Heart right ventricle (tissue), 16 donors: ENCODE results near the gene CDK11B. TPM values are rescaled to one million over a fixed set of nuclear protein-coding genes. Genes with fewer than 3 reads are reported as not detected.

Source experiments
- ATAC-seq, 8 donors: fragments of 200-7000 bp; cut with Tn5 transposase; one replicate each; pipeline ENCODE4 v1.9.1; 2020; ENCODE audit warnings: mild to moderate bottlenecking in 8 of 8, moderate library complexity in 8 of 8, moderate number of reproducible peaks in 1 of 8
- DNase-seq, 2 donors: peaks; one replicate each; pipeline ENCODE4 v3.0.0-alpha.2; 2020
- H3K27ac ChIP-seq, 10 donors: fragments of 200-600 bp; sonication (generic) in 2 of 10; one replicate each; pipeline versions ENCODE4 v1.5.0 to v1.8.0; 2020 to 2022; ENCODE audit warnings: mild to moderate bottlenecking in 3 of 10
- H3K27me3 ChIP-seq, 7 donors: fragments of 200-600 bp; one replicate each; pipeline ENCODE4 v1.8.0; 2021 to 2022; ENCODE audit warnings: mild to moderate bottlenecking in 2 of 7
- H3K36me3 ChIP-seq, 9 donors: fragments of 200-600 bp; sonication (generic) in 1 of 9; one replicate each; pipeline versions ENCODE4 v1.5.0 to v1.8.0; 2020 to 2022; ENCODE audit warnings: mild to moderate bottlenecking in 2 of 9
- H3K4me1 ChIP-seq, 9 donors: fragments of 200-600 bp; sonication (generic) in 1 of 9; one replicate each; pipeline versions ENCODE4 v1.5.0 to v1.8.0; 2020 to 2022; ENCODE audit warnings: mild to moderate bottlenecking in 4 of 9
- H3K4me3 ChIP-seq, 10 donors: fragments of 200-600 bp; sonication (generic) in 2 of 10; one replicate each; pipeline versions ENCODE4 v1.5.0 to v1.8.0; 2020 to 2022; ENCODE audit warnings: mild to moderate bottlenecking in 7 of 10, moderate library complexity in 2 of 10
- H3K9me3 ChIP-seq, 11 donors: fragments of 200-600 bp in 10 of 11; sonication (generic) in 2 of 11; one replicate each; pipeline versions ENCODE4 v1.5.0 to v1.8.0; 2013 to 2022; ENCODE audit warnings: mild to moderate bottlenecking in 2 of 11, control low read depth in 1 of 11, moderate library complexity in 1 of 11
- WGBS, 2 donors: extraction: QIAGEN DNeasy Blood & Tissue Kit; methylation state at CpG; one replicate each; pipeline ENCODE4 v1.1.7; 2013; ENCODE audit warnings: inconsistent platforms in 1 of 2; 5-methylcytosine and 5-hydroxymethylcytosine counted together
- intact Hi-C, 10 donors: fragments of 100-400 bp; cut with DNase I; formaldehyde crosslinking; loops; one replicate each; pipeline versions ENCODE4 v1.11.1 to v1.14.2; 2022
- polyA plus RNA-seq, 2 donors: library from polyadenylated mRNA; stranded (reverse); fragments of 200-250 nt; gene quantifications; one replicate each; pipeline ENCODE4 v1.2.3, GENCODE V29; 2013
- total RNA-seq, 10 donors: library from RNA; stranded (reverse); fragmentation: NEBNext Ultra II Directional in 3 of 10; extraction: Animal tissue kit (Norgen Biotek cat#: 25700) in 3 of 10; gene quantifications; one replicate each; pipeline versions ENCODE4 v1.2.1 to v1.2.4, GENCODE V29; 2021 to 2023
- TF ChIP-seq, protein P1 (sequence below), 9 donors: fragments of 200-600 bp; sonication (generic) in 2 of 9; IDR thresholded peaks; one replicate each; pipeline versions ENCODE4 v1.5.0 to v1.8.0; 2021 to 2022; ENCODE audit warnings: antibody characterized with exemption in 9 of 9, mild to moderate bottlenecking in 5 of 9, moderate library complexity in 1 of 9
- donor health status: Arrhythmogenic right ventricular cardiomyopathy.
- donor health status: ischemic (EF 13 %, LVEDD 7.1; RV severe dilation, severe dysfunction).
- donor health status: healthy with polysubstance abuse.
- donor health status: DM: no; HTN: yes; CAD: no.
- donor health status: DM: no; HTN: no; CAD: no.
- donor health status: ischemic (EF 25% LVEDD 6.9; RV normal size, moderate dysfunction).
- donor health status: ischemic (EF 25% LVEDD 5.7; RV mildly dilated, moderate dysfunction).
- donor health status: healthy.
- donor health status: DM: yes; HTN: yes; CAD: no.
- donor health status: Ischemic cardiomyopathy.
- donor health status: ischemic (EF 35%, LVEDD 5.7; RV mildly dilated, moderate dysfunction).
- donor health status: nonischemic (EF 11% LVEDD 7.7; RV severe dilation, severe dysfunction).
- donor health status: DM: yes; HTN: yes; CAD: no.
- donor health status: PGD.
- donor health status: ischemic (EF 29% LVEDD 5.4; RV normal size, mild dysfunction).
- donor health status: nonischemic (EF 23%, LVEDD 6.1; RV moderate dilation, normal function).

The CDK11B gene
- total and polyA plus RNA-seq, 12 donors: 20.9 to 34.1 (median 24.2) TPM

DNA sequence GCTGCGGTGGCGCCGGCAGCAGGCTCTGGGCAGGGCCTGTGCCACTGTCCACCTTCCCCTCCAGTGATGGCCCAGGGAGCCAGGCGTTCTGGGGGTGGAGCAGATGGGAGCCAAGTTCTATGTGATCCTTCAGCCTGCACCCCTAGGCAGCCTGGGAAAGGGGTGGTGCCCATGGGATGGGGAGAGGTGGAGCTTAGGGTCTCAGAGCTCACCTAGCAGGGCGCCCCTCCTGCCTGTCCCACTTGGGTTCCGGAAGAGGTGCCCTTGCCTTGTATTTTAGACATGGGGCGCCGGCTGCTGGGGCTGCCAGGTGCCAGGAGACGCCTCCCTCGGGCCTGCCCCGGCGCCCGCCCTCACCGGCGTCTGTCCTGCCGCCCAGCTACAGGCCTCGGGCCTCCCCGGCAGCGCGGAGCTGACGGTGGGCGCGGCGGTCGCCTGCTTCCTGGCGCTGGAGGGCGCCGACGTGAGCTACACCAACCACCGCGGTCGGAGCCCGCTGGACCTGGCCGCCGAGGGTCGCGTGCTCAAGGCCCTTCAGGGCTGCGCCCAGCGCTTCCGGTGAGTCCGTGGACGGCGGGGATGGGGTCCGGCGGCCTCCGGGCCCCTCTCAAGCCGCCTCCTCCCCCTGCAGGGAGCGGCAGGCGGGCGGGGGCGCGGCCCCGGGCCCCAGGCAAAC lies 29.9 kb downstream of the CDK11B start:
- no peaks in the 10 kb centered on the region for H3K9me3 ChIP-seq
- WGBS, 2 donors: 69 to 76% methylated on average over 47 to 53 of the region's 53 CpGs
- no peak for ATAC-seq
- TF ChIP-seq, protein P1, sequence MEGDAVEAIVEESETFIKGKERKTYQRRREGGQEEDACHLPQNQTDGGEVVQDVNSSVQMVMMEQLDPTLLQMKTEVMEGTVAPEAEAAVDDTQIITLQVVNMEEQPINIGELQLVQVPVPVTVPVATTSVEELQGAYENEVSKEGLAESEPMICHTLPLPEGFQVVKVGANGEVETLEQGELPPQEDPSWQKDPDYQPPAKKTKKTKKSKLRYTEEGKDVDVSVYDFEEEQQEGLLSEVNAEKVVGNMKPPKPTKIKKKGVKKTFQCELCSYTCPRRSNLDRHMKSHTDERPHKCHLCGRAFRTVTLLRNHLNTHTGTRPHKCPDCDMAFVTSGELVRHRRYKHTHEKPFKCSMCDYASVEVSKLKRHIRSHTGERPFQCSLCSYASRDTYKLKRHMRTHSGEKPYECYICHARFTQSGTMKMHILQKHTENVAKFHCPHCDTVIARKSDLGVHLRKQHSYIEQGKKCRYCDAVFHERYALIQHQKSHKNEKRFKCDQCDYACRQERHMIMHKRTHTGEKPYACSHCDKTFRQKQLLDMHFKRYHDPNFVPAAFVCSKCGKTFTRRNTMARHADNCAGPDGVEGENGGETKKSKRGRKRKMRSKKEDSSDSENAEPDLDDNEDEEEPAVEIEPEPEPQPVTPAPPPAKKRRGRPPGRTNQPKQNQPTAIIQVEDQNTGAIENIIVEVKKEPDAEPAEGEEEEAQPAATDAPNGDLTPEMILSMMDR (IDR thresholded peaks at IDR 0.05): no peak
- peaks cover 0 to 41% (median 11%) of the 10 kb centered on the region in 9 donors for H3K4me1 ChIP-seq
- DNase-seq: no peak
- intact Hi-C loops: no loop called here
- H3K36me3 ChIP-seq: peaks cover 0 to 39% (median 8%) of the 10 kb centered on the region in 9 donors
- peak overlapping the region in 1 of 10 donors; percentile 64 for H3K27ac ChIP-seq
- H3K27me3 ChIP-seq: peaks cover 0 to 41% (median 15%) of the 10 kb centered on the region in 7 donors
- H3K4me3 ChIP-seq: peak overlapping the region in 1 of 10 donors; percentile 38

DNA sequence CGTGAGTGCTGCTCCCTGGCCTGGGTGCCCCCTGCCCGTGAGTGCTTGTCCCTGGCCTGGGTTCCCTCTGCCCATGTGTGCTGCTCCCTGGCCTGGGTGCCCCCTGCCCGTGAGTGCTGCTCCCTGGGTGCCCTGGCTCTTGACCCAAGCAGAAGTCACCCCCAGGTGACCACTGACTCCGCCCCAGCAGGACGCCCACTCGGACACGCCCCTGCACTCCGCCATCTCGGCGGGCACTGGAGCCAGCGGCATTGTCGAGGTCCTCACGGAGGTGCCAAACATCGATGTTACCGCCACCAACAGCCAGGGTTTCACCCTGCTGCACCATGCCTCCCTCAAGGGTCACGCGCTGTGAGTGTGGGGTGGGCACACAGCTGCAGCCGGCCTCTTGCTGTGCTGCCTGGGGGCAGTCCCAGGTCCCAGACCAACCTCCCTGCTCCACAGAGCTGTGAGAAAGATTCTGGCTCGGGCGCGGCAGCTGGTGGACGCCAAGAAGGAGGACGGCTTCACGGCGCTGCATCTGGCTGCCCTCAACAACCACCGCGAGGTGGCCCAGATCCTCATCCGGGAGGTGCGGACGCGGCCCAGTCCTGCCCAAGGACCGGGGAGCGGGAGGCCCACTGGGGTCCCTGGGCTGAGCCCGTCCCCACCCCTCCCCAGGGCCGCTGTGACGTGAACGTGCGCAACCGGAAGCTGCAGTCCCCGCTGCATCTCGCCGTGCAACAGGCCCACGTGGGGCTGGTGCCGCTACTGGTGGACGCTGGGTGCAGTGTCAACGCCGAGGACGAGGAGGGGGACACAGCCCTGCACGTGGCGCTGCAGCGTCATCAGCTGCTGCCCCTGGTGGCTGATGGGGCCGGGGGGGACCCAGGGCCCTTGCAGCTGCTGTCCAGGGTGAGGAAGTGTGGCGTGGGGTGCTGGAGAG lies 30.7 kb downstream of the CDK11B start:
- intact Hi-C loops: no loop called here
- Histone ChIP-seq H3K9me3 (no peaks in the 10 kb centered on the region), H3K27me3 (peaks cover 0 to 41% (median 15%) of the 10 kb centered on the region in 7 donors), H3K27ac (no peak overlapping the region), H3K4me1 (peaks cover 0 to 41% (median 11%) of the 10 kb centered on the region in 9 donors), H3K36me3 (peaks cover 0 to 41% (median 8%) of the 10 kb centered on the region in 9 donors), H3K4me3 (no peak overlapping the region)
- 94 to 95% methylated on average over 53 of the region's 53 CpGs for WGBS, 2 donors
- ATAC-seq: no peak
- TF ChIP-seq, protein P1 (IDR thresholded peaks at IDR 0.05): no peak
- DNase-seq: no peak

DNA sequence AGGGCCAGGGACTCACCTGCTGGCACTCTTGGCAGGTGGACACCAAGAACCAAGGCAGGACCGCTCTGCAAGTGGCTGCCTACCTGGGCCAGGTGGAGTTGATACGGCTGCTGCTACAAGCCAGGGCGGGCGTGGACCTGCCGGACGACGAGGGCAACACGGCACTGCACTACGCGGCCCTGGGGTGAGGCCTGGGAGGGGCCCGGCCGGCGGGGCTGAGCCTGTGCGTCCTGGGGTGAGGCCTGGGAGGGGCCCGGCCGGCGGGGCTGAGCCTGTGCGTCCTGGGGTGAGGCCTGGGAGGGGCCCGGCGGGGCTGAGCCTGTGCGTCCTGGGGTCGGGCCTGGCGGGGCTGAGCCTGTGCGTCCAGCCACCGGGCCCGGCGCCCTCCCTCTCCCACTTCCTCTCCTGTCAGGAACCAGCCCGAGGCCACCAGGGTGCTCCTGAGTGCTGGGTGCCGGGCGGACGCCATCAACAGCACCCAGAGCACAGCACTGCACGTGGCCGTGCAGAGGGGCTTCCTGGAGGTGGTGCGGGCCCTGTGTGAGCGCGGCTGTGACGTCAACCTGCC lies 31.5 kb downstream of the CDK11B start:
- intact Hi-C loops: no loop called here
- DNase-seq: no peak
- Histone ChIP-seq H3K9me3 (no peaks in the 10 kb centered on the region), H3K27ac (no peak overlapping the region), H3K27me3 (peaks cover 0 to 41% (median 15%) of the 10 kb centered on the region in 7 donors), H3K4me3 (no peak overlapping the region), H3K36me3 (peaks cover 0 to 41% (median 8%) of the 10 kb centered on the region in 9 donors), H3K4me1 (peaks cover 0 to 41% (median 11%) of the 10 kb centered on the region in 9 donors)
- TF ChIP-seq, protein P1 (IDR thresholded peaks at IDR 0.05): no peak
- ATAC-seq: no peak
- WGBS, 2 donors: 81 to 82% methylated on average over 37 of the region's 37 CpGs
